ENCODE measurements around the gene CAP1.

Gene CAP1

GRCh38 chr1:40059338-40059959 is 18.9 kb downstream of the CAP1 start:
- DNase-seq (ENCODE audit: low read depth, low spot score): no peak
- TF ChIP-seq, protein P1, sequence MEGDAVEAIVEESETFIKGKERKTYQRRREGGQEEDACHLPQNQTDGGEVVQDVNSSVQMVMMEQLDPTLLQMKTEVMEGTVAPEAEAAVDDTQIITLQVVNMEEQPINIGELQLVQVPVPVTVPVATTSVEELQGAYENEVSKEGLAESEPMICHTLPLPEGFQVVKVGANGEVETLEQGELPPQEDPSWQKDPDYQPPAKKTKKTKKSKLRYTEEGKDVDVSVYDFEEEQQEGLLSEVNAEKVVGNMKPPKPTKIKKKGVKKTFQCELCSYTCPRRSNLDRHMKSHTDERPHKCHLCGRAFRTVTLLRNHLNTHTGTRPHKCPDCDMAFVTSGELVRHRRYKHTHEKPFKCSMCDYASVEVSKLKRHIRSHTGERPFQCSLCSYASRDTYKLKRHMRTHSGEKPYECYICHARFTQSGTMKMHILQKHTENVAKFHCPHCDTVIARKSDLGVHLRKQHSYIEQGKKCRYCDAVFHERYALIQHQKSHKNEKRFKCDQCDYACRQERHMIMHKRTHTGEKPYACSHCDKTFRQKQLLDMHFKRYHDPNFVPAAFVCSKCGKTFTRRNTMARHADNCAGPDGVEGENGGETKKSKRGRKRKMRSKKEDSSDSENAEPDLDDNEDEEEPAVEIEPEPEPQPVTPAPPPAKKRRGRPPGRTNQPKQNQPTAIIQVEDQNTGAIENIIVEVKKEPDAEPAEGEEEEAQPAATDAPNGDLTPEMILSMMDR (IDR thresholded peaks at IDR 0.05; ENCODE audit: insufficient read depth, low read length, missing control alignments): no peak
- H3K4me3 ChIP-seq (ENCODE audit: low read depth, low read length): no peak overlapping the region
- ChIA-PET POLR2A (no interaction called here), CTCF (interaction anchor here (0.6 to 7.7 kb wide), 4 partner anchors 17 to 191 kb away, joined by 3 to 56 read pairs (median 4); no protein-coding TSS in a partner anchor)

- CTCF ChIA-PET: interaction anchor here (0.6 to 7.7 kb wide), 8 partner anchors 15 to 191 kb away, joined by 3 to 56 read pairs (median 4); partner anchors contain the start of gene PPT1
- POLR2A ChIA-PET: no interaction called here
- DNase-seq (ENCODE audit: low read depth, low spot score): no peak
- no peak overlapping the region for H3K4me3 ChIP-seq (ENCODE audit: low read depth, low read length)
- TF ChIP-seq, protein P1 (IDR thresholded peaks at IDR 0.05; ENCODE audit: insufficient read depth, low read length, missing control alignments): no peak
These were observed 19.6 kb downstream of the CAP1 start for GRCh38 chr1:40059960-40060750.

- ChIA-PET CTCF (interaction anchor here (2.2 to 7.7 kb wide), 2 partner anchors 12 to 274 kb away, joined by 9 to 56 read pairs; no protein-coding TSS in a partner anchor), POLR2A (no interaction called here)
- no peak overlapping the region for H3K4me3 ChIP-seq (ENCODE audit: low read depth, low read length)
- DNase-seq (ENCODE audit: low read depth, low spot score): no peak
- TF ChIP-seq, protein P1 (IDR thresholded peaks at IDR 0.05; ENCODE audit: insufficient read depth, low read length, missing control alignments): no peak
These were observed 24.4 kb downstream of the CAP1 start for GRCh38 chr1:40064797-40065499.

DNA sequence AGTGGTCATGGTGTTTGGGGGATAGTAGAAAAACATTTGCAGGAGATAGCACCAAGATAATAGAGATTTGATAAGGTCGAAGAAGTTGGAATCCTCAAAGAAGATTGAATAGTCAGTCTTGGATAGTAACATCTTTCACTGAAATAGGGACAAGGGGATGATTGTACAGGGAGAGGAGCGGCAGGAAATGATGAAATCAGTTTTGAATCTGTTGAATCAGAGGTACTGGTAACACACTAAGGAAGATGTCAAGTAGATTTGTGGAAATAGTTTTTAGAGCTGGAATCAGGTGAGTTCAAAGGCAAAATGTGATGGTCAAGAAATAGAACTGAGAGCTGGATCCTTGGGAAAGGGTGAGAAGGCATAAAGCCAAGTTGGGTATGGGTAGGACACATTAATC is 26.5 kb downstream of the CAP1 start:
- CTCF ChIA-PET: interaction anchor here (1.0 to 7.7 kb wide), 6 partner anchors 9 to 271 kb away, joined by 4 to 56 read pairs (median 6); no protein-coding TSS in a partner anchor
- POLR2A ChIA-PET: no interaction called here

GRCh38 chr1:40067851-40068250 is 27.3 kb downstream of the CAP1 start:
- ChIA-PET CTCF (interaction anchor here (1.4 kb wide), 1 partner anchor 11 kb away, joined by 7 read pairs; no protein-coding TSS in a partner anchor), POLR2A (no interaction called here)
- no peak overlapping the region for H3K4me3 ChIP-seq (ENCODE audit: low read depth, low read length)
- TF ChIP-seq, protein P1 (IDR thresholded peaks at IDR 0.05; ENCODE audit: insufficient read depth, low read length, missing control alignments): no peak
- no peak for DNase-seq (ENCODE audit: low read depth, low spot score)

More for the DNA sequence above, 26.5 kb downstream of the CAP1 start:
- TF ChIP-seq, protein P1 (IDR thresholded peaks at IDR 0.05; ENCODE audit: insufficient read depth, low read length, missing control alignments): no peak
- no peak overlapping the region for H3K4me3 ChIP-seq (ENCODE audit: low read depth, low read length)
- DNase-seq (ENCODE audit: low read depth, low spot score): no peak
